Stimulated activated CD4-positive, alpha-beta T cell treated with anti-CD3 and anti-CD28 coated beads, TNF-alpha, amount 100 ng/mL, for 48 hours (primary cell): ENCODE data around the gene MTUS2.
"Not testable (repeated sequence)": the region's sequence is repeated elsewhere in the genome, so short reads cannot be mapped to it uniquely, and the experiment has no call there.

Experiments
- DNase-seq, 3 donors: peaks; one replicate each; pipeline ENCODE4 v3.0.0-alpha.2; 2020; ENCODE audit warnings: low read depth in 3 of 3

The MTUS2 gene

DNA sequence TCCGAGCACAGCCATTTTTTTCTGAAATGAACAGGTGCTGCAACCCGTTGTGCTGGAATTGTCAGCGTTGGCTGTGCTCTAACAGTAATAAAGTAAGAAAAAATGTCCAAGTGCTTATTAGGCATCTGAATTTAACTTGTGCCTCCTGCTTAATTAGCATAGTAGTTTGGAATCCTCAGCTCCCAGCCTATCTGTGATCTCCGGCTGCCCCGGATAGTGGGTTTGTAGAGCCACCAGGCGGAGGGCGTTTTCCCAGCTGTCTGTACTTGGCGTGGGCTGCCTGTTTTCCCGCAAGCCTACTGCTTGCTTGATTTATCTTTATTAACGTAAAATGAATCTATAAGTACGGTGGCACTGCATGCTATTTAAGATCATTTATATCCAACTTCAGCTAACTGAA is 137.9 kb downstream of the MTUS2 start:
- no peak for DNase-seq

DNA sequence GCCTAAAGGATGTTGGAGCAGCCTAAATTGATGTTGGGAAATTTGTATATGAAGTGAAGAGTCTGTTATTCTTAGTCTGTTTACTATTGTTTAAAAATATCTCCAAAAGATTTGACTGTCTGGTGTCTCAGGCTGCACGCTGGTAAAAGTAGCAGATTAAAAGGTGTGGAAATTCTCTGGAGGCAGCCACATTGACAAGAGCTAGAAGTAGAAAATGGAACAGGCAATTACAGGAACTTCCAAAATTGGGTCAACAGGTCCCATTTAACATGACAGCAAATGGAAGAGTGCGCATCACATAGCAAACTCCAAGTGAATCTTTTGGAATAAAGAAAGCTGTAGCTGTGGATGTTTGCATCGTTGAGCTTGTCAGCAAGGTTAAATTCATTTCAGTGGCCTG is 138.3 kb downstream of the MTUS2 start:
- no peak for DNase-seq

DNA sequence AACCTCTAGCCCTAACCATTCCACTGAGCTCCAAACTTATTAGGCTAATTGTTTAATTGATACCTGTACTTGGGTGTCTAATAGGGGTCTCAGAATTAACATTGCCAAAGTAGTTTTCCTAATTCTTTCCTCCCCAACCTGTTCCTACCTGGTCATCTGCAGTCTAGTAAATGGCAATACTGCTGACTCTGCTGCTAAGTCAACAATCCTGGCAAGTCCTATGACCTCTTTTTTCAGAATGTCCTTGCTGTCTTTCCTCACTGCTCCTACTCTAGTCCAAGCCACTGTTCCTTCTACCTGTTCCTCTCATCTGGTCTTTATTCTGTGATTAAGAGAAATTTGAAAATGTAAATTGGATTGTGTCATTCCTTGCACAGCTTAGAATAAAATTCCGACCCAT is 143.9 kb downstream of the MTUS2 start:
- DNase-seq: no peak

DNA sequence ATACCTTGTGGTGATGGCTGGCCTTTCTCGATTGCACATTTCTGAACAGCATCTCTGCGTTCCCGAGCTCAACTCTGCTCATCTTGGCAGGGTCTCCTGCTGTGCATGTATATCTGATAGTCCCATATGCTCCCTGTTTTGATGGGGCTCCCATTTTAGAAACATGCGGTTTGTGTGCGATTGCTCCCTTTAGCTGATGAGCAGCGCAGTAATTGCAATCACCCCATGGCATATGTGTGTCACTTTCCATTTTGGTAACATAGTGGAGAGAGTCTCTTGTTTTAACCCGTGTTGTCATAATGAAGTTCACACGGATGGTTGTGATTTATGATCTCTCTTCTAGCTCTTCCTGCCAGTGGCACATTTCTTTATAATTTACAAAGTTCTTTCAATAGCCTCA is 144.7 kb downstream of the MTUS2 start:
- no peak for DNase-seq

DNA sequence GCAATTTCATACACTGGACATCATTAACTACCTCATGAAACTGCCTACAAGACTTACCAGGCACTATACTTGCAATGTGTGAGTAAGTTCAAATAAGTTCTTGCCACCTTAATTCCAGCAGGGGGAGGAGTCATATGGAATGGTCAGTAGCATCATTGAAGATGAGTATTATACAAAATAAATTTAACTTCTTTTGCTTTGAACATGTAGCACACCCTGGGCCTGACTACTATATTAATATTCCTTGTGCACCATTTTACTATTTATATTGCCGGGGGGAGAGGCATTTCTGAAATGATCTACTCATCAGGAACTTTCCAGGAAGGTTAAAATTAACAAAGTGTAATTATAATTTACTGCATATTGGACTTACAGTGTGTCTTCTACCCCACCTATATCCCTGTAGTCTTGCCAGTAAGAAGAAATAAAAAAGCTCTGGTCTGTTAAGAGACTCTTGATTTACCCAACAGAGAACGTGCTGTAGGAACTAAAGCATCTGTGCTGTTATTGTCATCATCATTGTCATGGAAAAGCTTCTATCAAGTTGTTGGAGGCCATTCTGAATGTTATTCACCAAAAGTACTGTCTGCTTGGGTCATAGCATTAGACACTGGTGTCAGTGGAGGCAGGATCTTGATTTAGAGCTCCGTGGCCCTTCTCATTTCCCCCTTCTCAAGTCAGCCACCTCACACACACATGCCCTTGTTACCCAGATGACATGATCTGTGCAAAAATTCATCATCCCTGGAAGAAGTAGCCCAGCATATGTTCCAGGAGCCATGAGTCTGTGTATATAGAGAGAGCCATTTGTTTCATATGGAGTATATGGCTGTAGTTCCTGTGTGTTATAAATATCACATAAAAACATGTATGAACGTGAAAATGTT is 147.1 kb downstream of the MTUS2 start:
- DNase-seq: no peak

DNA sequence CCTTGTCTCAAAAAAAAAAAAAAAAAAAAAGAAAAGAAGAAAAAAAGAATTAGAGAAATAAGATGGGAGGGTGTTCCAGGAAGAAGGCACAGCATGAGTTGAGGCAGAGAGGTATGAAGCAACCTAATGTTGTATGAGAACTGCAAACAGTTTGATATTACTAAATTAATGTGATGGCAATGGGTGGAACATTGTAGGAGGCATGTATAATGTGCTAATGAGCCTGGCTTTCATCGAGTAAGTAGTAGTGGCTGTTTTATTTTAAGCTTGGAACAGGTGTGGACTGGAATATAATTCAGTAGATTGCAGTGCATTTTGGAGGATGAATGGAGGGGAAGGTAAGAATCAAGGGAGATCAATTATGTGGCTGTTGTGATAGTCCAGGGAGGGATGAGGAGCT is 156.1 kb downstream of the MTUS2 start:
- no peak for DNase-seq

DNA sequence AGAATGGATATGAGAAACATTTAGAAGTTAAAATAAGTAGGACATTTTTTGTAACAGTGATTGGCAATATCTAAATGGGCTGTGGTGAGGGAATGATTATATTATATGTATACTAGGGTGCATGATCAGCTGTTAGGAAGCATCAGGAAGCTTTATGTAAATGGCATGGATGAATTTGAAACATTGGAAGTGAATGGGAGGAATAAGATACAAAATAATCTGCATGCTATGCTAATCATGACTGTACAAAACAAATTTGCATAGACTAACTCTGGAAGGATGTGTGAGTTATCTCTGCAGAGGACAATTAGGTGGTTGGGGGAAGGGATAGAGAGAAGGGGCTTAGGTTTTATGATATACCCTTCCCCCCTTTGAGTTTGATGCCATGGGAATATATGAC is 156.5 kb downstream of the MTUS2 start:
- no peak for DNase-seq

DNA sequence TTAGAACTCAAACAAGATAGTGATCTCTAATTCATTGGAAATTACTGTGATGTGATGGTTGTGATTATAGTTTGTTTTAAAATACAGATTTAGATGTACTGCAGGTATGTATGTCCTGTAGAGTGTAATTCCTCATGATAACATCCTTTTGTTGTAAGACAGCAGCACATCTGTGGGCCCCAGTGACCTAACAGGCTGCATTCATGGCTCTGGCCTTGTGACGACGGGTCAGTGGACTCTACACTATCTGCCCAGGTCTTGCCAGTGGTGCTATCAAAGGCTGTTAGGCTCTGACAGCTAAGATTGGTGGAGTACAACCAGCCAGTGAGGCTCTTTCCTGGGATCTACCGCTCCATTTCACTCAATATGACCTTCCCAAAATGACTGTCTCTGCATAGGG is 158.4 kb downstream of the MTUS2 start:
- DNase-seq: no peak

DNA sequence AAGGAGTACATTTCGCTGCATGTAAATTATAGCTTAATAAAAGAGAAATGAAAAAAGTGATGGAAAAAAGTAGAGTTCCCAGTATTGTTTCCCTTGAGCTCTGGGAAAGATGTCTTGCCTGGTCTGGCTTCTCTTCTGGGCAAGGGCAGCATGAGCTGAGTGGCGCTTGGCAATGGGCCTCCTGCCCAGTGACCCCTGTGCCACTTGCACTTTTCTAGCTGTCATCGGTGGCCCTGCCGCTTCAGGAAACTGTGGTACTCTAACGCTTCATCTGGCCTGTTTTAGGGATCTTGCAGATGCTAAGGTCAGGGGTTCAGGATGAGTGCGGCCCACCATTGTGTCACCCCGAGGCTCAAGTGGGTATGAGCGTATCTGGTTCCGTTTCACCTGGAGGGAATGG is 161.4 kb downstream of the MTUS2 start:
- no peak for DNase-seq

DNA sequence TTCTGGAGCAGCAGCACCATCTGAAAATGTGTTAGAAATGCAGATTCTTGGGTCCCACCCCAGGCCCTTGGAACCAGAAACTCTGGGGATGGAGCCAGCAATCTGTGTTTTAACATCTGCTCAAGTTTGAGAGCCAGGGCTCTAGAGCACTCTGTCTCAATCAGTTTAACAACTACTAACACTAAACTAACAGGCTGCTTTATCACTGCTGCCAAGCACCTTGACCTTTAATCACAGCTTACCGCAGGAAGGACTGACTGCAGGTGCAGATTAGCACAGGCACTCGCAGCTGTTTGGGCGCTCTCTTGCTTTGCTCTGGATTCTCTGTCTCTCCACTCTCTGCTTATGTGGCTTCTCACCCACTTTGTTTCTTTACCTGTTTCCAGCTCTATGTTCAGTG is 163.5 kb downstream of the MTUS2 start:
- DNase-seq: no peak

DNA sequence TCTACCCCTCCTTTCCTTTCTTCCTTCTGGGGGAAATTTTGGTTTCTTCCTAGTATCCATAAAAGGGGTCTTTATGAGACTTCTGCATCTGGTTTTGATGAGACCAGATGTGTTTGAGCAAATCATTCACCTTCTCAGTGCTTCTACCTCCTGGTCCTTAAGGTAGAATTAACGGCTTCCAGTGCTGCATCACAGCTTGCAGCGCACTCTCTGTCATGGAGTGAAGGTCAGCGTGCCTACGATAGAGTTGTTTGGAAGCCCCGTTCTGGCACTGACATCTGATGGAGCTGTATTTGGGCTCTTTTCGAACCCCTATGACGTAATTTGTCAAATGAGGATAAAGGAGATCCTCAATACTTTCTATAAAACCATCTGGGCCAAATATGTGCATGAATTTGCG is 164.2 kb downstream of the MTUS2 start:
- no peak for DNase-seq

DNA sequence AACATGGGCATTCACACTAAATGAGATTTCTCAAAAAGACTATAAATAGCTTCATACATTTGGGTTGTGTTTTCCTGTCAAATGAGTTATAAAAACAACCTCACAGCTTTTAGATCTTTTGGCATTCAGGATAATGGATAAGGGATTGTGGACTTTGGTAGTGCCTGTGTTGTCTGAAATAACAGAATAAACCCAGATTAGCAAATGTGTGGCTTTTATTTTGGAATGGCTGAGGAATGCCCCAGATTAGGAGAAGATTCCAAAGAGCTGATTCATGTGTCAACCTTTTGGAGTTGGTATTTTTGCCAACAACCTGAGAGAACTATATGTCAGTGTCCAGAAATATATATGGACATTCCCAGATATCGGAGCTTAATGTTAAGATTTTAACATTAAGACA is 164.7 kb downstream of the MTUS2 start:
- DNase-seq: no peak

DNA sequence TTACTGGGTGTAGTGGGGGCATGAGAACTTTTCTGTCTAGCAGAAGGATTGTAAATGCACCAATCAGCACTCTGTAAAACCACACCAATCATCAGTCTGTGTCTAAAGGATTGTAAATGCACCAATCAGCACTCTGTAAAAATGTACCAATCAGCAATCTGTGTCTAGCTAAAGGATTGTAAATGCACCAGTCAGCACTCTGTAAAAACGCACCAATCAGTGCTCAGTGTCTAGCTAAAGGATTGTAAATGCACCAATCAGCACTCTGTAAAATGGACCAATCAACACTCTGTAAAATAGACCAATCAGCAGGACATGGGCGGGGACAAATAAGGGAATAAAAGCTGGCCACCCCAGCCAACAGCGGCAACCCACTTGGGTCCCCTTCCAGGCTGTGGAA is 170.2 kb downstream of the MTUS2 start:
- DNase-seq: not testable (repeated sequence)

DNA sequence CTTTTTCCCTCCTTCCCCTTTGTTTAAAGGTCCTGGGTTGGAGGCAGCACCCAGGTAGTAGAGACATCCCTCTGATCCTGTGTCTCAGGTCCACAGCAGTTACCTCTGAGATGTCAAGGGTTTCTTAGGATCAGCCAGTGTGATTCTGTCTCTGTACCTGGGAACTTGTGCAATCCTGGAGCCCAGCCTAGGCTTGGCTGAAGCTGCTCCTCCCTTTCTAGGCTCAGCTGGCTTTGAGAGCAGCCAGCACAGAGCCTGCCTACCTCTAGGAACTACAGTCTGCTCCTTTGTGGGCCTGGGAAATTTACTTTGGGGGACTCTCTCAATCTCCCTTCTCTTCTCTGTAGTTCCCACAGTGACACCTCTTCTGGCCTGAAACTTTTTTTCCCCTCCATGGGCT is 171.6 kb downstream of the MTUS2 start:
- no peak for DNase-seq

DNA sequence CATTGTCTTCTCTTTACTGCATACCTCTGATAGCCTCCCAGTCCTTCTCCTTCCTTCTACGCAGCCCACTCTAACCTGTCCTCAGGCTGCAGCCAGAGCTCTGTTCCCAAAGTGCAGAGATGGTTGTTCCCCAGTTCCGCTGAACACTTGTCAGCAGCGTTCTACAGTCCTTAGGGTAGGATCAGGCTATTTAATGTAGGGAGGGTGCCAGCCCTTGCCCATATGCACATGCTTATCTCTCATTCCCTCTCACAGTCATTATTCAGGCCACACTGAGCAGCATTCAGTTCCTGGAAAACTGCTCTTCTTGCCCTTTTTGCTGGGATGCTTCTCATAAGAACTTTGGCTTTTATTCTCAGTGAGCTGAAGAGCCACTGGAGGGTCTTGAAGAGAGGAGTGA is 180.7 kb downstream of the MTUS2 start:
- DNase-seq: no peak

DNA sequence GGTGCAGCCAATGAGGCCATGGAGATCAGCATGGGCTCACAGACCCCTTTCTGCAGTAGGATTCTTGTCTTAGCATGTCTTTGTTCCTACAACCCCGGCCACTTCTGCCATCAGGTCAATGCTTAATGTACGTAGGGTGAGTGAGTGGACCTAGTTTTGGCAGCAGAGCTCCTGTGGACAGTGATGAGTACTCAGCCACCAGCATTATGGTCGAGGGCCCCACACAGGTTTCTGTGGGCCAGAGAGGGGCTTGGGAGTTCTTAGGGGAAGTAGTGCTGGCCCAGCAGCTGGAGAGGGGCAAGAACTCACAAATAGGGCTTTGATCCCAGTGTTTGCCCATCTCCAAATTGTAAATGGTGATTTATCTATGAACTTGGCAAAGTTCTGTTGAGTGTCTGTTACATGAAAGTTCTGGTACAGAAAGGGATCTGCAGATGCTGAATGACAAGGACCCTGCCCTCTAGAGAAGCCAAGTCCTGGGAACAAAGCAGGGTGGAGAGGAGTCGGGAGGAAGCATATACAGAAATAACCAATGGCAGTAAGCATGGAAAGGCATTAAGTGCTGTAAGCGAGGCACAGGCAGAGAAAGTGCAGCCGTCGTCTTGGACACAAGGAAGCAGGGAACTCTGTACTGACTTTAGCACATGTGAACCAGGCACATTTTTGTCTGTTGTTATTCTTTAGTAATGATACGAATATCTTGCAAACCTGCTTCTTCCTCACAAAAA is 185.1 kb downstream of the MTUS2 start:
- no peak for DNase-seq

DNA sequence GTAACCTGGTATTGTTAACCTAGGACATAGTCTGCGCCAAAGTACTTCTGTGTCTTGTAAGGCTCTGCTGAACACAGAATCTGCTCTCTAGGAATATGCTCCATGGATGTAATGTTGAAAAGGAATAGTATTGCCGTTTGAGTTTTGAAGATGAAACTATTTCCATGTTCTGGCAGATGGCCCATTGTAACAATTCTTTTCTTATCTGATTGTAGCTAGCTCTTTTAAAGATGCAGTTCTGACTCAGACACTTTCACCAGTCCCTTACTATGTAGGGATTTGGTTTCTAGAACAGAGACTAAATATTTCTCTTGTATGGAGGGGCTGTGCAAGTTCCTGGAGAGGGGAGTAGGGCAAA is 185.6 kb downstream of the MTUS2 start:
- DNase-seq: no peak

DNA sequence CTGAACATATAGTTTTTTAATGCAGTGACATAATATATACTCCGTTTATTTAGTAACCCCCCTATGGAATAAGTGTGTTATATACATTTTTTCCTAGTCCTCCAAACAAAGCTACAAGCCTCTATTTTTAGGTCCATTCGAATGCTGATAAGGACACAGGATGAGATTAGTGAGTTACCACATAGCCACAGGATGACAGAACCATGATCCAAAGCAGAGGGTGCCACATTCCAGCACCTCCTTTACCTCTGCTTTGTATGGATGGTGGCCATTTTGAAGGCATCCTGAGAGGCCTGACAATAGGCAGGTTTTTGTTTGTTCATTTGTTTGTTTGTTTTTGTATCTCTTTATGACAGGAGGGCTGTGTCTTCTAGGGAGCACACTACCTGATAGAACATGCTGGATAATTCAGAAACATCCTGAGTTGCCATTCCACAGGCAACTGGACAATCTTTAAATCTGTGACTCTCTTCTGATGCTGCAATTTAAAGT is 186.3 kb downstream of the MTUS2 start:
- no peak for DNase-seq

DNA sequence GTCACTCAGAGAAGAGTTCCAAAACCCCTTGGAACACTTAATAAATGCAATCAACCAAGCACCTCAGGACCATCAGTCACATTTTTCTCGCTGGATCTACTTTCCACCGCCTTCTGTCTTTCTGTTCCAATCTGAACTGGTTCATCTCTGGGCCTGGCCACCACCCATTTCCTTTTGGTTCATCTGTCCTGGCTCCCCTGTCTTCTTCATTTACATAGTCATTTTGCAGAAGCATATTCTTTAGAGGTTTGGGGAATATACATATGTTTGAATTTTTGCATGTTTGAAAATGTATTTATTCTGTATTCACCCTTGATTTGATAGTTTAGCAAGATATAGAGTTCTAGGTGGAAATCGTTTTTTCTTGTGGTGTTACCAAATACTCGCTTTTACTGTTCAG is 188.2 kb downstream of the MTUS2 start:
- DNase-seq: no peak

DNA sequence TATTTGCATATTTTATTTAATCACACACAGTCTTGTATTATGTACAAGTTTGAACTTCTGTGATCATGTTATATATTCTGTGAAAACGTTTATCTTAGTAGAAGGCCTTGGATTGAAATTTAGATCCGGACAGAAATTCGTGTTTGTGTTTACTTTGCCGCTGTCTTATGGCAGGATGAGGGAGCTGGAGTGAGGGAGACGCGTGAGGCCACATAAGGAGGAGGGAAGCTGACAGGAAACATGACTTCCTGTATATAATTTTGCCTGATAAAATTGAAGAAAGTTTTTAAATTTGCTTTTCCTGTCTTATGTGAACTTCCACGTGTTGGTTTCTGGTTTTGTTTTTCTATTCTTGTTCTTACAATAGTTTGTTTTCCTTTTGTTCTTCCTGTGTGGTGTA is 200.2 kb downstream of the MTUS2 start:
- no peak for DNase-seq

DNA sequence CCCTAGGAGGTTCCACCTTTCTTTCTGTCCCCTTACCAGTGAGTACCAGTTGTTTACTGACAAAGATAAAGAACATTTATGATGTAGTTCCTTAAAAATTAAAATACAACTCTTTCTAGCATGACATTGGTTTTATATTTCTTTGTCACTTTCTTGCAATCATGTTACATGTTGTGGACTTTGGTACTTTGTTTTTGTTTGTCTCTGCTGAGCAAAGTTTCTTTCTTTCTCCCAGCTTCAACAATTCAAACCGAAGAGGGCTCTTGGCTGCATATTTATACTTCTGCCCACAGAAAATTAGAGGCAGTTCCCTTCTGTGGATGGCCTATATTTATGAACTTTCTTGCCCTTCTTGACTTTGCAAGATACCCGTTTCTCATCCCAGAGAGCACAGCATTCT is 201.2 kb downstream of the MTUS2 start:
- DNase-seq: no peak

DNA sequence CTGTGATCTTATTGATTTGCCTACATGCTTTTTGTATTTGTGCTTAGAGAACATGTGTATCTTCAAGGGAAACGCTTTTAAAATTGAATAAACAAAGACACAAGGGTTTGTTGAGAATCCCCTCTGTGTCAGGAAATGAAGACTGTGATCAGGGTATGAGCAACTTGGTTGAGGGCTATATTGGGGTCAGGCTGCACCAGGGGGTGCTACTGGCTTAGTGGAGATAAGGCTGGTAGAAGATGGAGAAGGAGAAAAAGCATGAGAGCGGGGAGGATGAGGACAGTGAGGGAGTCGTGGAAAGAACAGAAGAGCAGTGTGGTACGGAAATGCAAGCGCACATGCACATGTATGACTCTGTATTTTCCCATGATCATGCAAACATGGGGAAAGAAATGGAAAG is 201.6 kb downstream of the MTUS2 start:
- no peak for DNase-seq

DNA sequence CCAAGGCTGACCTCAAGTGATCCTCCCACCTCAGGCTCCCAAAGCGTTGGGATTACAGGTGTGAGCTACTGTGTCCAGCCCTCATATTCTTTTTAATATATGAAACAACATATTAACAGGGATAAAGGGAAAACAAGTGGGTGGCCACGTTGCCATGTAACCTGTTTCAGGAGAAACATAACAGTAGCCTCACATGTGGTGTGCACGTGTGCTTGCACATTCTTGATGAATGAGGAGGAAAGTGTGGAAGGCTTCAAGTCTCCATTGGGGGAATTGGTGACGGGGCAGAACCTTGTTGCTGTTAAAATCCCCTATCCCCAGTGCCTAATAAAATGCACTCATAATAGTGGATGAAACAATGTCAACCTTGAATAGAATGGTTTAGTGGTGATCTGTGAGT is 202.3 kb downstream of the MTUS2 start:
- DNase-seq: no peak
